CD4-positive, alpha-beta T cell treated with Interleukin-6 for 4 hours (primary cell): Measurements from ENCODE around the gene TUT1.
"Not testable (repeated sequence)": the region's sequence is repeated elsewhere in the genome, so short reads cannot be mapped to it uniquely, and the experiment has no call there.

Source experiments
- DNase-seq: peaks from one replicate; pipeline ENCODE4 v3.0.0-alpha.2; 2020; ENCODE audit warnings: mixed read lengths

The TUT1 gene

DNA sequence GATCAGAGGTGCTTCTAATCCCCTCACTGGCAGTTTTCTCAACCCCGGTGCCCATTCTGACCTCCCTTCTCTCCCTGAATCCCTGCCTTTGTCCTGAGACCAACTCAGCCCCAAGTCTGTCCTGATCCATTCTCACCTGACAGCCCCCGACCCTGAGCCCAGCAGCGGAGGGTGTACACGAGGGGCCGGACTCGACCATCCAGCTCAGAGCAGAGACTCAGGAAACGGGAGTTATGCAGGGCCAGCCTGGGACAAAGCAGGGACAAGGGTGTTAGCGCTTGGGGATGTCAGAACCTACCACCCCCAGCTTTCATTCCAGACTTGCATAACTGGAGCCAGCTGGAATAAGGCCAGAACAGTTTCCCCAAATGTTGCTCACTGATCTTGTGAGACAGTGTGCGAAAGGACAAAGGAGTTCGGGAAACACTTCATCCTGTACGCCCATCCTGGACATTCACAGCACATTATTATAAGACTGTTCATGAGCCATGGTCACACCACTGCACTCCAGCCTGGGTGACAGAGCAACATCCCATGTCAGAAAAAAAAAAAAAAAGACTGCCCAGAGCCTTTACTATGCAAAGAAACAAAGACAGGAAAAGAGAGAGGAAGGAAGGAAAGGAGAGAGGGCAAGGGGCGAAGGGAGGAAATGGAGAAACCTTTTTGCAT is 14.1 kb downstream of the TUT1 start:
- DNase-seq: no peak

DNA sequence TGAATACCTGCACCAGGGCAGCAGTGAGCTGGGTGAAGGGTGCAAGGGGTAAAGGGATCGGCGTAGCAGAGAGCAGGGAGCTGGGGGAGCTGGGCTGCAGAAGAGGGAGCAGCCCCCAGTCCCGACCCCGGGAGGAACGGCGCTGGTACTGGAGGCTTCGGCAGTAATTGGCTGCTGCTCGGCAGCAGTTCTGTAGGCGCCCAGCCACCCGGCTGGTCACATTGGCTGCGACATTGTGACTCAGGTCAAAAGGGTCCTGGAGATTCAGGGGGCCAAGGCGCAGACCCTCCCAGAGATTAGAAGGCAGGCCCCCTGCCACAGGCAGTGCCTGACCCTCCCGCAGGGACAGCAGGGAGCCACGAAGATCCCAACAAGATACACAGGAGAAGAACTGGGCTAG is 15.5 kb downstream of the TUT1 start:
- DNase-seq: no peak

DNA sequence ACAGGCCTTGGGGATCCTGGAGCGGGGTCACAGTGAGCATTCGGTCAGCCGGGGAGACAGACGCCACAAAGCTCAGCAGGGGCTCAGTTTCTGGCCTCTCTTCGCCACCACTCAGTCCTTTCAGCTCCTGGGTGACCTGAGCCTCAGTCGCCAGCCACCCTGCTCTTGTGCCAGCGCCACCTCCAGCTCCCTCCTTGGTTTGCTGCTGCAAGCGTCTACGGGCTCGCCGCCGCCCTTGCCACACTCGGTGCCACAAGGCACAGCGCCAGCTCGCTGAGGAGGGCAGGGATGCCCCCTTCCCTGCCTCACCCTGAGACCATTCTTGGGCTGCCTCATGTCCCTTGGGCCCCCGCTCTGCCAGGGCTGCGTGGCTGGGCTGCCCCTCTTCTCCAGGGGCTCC is 16.2 kb downstream of the TUT1 start:
- DNase-seq: no peak

DNA sequence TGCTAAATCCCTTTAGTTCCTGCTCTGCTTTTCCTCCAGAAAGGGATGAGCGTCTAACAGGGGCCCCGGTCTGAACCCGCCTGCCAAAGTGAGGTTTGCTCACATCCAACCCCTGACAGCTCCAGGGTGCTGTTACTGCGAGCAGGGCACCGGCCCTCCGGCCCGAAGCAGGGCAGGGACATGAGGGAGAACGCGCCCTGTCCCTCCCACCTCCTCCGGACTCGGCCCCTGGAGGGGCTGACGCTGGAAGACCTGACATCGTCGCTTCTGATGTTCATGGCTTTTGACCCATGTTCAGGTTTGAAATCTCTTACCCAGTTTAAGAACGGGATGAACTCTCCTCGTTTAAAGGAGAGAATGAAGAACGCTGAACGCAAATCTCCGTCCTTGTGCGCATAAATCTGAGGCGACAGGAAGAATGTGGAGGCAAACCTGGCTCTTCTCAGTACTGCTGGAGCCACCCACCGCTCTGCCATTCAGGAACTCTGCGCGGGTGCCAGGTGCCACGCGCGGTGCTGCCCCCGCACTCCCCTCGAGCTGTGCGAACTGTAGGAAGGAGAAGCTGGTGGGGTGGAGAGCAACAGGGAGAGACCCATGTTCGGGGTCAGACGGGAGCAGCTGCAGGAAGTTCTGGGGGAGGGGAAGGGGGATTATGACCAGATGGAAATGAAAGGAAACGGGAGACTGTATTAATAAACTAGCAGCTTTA is 16.8 kb downstream of the TUT1 start:
- DNase-seq: peak; percentile 19

DNA sequence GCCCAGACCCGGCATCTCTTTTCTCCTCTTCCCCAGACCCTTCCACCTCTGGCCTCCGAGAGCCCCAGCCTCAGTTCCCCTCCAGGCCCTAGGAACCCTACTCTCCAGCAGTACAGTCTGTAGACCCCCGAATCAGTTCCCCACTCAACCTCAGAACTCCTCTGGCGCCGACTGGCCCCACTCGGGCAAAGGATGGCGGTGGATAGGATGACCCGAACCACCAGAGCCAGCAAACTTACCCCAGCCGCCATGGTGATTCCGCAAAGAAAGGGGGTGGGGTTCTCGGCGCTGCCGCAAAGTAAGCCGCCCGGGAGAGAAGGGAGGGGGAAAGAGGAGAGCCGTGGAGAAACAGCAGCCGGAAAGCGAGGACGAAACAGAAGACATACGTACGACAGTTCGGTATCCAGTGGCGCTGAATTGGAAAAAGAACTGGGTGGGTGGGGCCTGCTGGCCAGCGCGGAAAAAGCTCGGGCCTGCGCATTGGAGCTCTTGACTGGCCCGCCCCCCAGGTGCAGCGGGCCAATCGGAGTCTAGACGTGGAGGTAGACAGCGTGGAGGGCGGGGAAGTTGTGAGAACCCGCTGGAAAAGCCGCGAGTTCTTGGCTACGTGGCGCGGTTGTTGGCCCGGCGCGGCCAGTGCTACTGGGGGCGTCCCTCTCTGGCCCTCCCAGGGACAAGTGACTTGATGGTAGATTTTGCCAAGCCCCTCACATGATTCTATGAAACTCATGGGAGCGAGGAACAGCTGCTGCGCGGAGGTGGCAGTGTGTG is 17.5 kb downstream of the TUT1 start, which contains the start of gene EEF1G:
Gene EEF1G, minus strand, starts transcription at position 300 of the 771 bp plus-strand sequence. Its CDS starts 49 bp downstream, at position 251.
- peak; percentile 98 for DNase-seq

DNA sequence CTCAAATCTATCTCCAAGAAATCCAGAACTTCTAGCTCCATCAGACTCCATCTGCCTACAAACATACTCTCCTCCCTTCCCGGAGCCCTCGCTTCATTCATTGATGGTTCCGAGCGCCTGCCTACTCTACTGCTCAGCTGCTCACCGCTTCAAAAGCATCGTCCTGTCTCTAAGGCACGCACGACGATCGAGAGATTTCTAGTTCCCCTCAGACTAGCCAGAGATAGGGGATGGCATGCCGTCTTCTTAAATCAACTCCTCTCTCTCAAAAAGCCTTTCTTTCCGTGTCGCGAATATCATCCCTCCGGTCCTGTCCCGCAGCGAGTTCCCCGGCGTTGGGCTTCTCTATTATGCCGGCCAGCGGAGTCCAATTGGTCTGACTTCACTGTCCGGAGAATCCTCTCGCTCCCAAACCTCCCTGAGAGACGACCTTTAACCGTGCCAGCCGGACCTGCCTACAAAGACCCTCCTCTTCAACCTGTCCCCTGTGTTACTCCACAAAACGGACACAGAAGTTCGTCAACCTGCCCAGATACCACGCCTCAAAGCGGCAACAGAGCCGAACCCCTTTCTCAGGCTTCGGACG is 18.2 kb downstream of the TUT1 start:
- DNase-seq: peak; percentile 24

DNA sequence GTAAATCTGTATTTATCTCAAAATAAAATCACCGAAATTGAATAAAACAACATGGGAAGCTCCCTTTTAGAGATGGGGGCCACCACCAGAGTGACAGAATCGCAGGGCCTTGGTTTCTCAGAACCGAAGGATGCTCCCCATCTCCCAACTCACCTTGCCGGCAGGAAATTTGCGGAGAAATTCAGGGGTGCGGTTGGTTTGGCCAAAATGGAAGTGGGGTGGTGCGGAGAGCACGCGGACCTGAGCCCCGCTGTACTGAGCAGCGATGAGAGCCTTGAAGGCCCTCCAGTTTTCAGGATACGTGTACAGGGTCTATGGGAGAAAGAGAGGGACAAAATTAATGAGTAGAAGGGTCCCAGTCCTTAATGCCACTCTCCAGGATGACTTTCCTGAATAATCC is 18.9 kb downstream of the TUT1 start:
- no peak for DNase-seq

DNA sequence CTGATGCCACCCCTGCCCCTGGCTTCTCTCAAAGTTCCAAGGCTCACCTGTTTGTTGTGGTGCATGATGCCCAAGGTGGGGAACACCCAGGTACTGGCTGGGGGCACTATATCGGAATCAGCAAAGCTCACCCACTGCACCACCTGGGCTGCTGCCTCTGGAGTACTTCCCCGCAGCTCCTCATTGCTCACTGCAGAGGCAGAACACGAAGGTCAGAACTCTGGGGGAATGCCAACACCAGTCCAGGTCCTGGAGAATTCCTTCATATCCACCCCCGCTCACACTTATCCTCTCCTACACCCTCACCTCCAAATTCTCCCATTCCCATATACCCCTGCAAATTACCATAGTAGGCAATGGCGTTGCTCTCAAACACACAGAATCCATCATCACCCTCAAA is 19.8 kb downstream of the TUT1 start:
- DNase-seq: not testable (repeated sequence)

DNA sequence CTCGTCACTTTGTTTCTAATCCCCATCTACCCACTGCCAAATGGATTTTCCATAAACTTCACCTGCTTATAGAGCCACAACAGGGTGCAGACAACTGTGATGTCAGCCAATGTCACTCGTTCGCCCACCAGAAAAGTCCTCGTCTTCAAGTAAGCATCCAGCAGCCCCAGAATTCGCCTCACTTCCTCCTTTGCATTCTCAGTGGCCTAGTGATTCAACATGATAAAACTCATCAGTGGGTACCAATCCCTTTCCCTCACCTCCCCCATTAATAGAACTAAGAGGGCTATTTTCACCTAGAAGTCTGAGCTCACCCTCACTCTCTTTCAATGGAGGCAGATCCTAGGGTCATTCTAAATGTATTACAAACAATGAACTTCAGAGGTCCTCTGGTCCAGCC is 20.4 kb downstream of the TUT1 start:
- not testable (repeated sequence) for DNase-seq

DNA sequence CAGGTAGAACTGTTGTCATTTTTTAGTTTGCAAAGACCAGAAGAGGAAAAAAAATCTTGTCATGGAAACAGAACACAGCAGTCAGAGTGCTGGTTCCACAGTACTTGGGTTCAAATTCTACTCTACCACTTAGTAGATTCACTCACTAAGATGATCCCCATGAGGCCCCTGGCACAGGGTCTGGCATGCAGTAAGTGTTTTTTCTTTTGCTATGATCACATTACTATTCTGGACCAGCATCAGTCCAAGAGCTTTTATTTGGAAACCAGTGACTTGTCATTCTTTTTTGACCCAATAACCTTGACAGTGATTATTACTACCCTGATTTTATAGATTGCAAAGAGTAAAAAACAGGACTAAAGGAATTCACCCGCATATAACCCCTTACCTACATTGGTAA is 21.7 kb downstream of the TUT1 start:
- no peak for DNase-seq

DNA sequence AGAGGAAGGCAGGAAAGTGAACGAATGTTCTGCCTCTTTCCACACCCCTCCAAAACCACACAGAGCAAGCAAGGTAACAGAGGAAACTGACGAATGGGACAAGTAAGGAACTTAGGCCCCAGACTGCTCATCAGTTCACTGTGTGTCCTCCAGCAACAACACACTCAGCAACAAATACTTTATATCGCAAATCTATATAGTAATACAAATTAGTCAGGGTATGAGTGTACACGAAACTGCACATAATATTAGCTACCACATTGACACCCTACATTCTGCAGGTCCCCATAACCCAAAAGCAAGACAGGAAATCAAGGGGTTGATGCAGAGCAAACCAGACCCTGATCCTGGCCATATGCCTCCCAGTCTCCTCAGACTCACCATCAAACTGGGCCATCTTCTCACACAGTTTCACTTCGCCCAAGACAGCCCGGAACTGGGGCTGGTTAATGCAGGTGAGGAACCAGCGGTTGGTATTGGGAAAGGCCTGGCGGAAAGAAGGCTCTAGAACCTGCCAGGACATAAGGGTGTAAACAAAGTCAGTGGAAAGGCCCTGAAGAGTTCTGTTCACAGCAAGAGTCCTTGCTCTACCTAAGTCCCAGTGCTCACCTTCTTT is 24.2 kb downstream of the TUT1 start:
- DNase-seq: no peak

DNA sequence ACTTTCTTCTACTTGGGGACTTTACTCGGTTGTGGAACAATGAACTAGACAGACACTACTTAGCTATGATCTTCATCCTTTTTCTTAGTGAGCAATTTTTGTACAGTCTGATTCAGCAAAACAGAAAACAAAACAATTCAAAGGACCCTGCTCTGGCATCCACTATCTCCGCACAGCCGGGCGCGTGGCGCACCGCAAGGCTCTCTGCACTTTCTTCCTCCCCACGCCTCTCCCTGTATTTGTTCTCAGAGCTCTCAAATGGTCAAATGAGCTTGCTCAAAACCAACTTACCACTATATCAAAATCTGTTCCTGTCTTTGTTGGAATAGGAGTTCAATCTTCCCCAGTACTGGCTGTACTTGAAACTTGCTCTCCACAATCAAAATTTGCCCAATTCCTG is 25.1 kb downstream of the TUT1 start:
- no peak for DNase-seq

DNA sequence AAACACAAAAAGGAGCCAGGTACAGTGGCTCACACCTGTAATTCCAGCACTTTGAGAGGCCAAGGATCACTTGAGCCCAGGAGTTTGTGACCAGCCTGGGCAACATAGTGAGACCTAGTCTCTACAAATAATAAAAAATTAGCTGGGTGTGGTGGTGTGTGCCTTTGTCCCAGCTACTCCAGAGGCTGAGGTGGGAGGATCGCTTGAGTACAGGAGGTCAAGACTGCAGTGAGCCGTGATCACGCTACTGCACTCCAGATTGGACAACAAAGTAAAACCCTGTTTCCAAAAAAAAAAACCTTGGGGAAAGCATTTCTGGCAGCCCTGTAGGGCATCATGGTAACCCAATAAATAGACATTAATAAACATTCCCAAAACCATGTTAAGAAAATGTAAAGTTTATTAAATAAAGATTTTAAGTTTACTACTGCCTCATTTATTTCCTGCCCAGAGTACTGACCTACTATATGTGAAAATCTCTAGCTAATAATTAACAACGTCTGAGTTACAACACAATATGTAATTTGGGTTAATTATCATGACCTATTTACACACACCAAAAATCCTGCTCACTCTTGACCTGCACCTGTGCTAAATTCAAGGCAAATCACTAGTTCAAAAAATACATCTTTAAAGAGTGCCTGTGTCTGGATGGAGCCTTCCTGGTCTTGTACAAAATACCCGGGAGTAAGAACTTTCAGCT is 26.1 kb downstream of the TUT1 start:
- no peak for DNase-seq

DNA sequence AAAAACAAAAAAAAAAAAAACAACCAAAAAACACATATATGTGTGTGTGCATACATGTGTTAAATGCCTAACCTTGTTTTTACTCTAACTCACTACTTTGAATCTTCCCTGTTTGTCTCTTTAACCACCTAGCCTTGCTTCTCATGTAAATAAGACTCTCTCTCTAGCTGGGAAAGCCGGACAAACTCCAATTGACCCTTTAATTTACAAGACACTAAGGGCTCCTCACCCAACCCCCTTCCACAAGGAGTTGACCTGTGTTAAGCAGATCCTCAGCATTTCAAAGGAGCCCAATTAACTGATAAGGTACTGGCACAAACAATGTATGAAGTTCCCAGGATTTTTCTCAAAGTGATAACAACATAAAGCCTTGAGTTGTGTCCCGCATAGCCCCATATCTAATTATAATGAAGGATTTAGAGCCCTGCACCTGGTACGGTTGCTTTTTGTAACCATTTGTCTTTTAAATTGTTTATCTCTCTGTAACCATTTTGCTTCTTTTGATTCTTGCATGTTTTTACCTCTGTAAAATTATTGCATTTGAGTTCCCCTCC is 29.6 kb downstream of the TUT1 start:
- DNase-seq: not testable (repeated sequence)

DNA sequence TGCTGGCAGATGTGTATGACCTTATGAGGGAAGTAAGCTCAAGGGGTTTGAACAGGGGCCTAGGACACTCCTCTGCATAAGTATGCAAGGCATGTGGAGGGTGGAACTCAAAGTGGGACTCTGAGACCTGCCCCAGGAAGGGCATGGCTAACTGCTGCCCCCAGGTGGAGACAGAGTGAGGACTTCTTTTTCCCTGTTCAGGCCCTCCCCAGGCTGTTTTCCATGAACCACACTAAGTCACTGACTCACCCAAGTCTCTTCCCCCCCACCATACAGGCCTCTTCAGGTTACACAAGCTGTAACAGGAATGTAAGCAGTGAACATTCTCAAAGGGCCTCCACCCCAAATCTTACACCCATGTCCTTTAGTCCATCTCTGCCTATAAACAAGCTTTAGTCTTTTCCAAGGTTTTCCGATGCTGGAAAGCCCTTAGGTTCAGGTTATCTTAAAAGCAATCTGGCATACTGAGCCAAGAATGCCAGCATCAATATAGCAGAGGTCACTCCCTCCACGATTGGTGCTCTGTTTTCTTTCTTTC is 30.7 kb downstream of the TUT1 start:
- peak; percentile 88 for DNase-seq

DNA sequence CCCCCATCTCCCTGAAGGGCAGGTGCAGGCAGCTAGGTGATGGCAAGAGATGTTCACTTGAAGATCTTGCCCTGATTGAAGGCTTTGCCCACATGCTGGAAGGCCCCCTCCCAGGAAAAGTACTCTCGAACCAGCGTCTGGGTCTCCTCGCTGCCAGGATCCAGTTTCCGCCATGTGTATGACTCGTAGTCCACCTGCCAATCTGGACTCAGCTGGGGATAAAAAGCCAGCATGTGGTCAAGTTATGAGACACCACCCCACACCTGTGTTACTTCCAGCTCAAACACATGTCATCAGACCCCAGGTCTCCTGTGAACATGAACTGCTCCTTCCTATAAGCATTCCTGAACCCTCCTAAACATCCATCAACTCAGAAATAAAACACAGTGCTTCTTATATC is 31.7 kb downstream of the TUT1 start:
- DNase-seq: not testable (repeated sequence)

DNA sequence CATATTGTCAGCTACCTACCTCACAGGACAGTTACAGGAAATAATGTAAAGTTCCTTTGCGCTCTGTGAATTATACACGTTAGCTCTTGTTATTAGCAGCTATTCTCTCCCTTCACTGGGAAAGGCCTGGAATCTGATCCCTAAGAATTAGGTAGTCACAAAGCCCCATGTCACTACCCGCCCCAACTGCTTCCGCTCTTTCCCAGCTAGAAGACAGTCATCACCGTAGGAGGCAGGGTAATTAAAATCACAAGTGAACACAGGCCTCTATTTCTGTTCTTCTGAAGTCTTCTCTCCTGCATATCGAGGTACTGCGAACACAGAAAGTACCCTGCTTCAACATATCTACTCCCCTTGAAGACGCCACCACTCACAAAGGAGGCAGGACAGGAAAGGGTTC is 32.1 kb downstream of the TUT1 start:
- no peak for DNase-seq

DNA sequence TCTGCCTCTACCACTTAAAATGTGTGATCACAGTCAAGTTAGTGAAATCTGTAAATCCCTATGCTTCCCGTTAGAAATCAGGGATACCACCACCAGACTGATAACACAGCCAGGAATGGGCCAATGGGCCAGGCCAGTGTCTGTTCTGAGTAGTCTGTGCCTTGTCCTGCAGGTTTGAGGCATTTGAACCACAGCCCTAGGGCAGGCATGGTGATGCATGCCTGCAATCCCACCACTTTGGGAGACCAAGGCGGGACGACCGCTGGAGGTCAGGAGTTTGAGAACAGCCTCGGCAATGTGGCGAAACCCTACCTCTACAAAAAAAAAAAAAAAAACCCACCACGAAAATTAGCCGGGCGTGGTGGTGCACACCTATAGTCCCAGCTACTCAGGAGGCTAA is 32.7 kb downstream of the TUT1 start:
- no peak for DNase-seq

DNA sequence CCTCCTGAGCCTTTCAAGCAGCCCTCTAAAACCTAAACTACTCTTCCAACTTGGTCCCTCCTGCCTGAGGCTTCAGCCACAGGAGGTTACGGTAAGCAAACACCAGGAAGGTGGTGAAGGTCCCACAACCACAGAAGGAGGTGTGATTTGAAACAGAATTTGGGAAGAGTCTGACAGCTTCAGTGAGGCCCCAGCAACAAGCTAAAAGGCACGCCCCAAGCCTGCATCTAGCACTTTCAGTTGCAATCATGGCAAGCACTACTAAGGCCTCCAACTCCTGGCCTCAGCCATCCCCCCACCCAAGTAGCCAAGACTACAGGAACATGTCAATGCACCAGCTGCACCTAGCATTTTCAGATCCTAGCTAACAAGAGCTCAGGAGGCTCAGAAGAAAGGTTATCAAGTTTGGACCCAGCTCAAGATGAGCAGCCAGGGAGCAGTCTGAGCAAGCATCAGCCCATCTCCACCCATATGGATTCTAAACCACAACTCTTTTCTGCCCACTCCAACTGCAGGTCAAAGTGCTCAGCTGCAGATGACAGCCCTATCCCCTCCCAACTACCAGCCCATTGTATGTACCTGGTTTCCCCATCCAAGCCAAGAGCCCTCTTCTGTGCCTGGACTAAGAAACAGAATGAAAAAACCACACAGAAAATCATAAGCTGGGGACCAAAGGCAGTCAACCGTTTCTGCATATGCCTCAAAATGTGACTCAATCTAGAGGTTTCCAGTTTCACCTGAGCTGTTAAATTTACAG is 34.3 kb downstream of the TUT1 start:
- peak; percentile 73 for DNase-seq

DNA sequence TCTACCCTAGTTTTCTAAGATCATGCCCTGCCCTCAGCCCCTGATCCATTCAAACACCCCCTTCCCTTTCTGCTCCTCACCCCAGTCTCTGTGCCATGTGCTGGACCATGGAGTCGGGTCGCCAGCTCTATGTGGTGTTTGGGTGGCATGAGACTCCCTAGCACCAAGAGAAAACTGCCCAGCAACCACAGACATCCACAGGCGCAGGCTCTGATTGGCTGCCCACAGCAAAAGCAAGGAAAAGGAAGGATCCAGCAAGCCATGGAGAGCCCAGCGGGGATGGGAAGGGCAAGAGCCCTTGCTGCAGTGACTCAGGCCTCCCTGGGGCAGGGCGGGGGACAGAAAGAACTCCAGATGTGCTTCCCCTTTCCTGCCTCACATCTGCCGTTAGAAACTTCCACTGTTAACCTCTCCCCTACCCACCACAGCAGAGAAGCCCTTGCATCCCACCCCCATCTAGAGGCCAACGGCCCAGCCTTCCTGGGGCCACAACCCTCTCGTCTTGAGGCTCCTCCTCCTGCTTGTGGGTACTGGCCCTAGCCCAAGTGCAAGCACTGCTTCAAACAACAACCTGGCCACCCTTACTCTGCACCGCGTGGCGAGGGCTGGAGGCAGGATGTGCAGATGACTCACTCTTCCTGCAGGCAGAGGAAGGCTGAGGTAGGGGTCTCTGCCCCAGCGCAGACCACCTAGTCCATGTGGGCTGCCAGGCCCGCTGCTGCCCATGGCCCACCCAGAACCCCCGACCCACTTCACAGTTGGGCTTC is 35.0 kb downstream of the TUT1 start:
- DNase-seq: peak; percentile 89
